HEK293 (cell line): Measurements from ENCODE around the gene INO80.
A peak's percentile ranks its signal among the peaks of the same experiment; 100 is the strongest.

Source experiments
- CTCF ChIP-seq: fragments of 450-650 bp; formaldehyde crosslinking; IDR thresholded peaks from 2 replicates; pipeline ENCODE4 v1.5.1; 2016; ENCODE audit warnings: missing biosample characterization, missing genetic modification characterization
- ELK4 ChIP-seq: IDR thresholded peaks from 2 replicates; pipeline ENCODE4 v1.6.1; 2011; ENCODE audit warnings: mild to moderate bottlenecking, low read depth, low read length, borderline replicate concordance
- GLIS1 ChIP-seq: fragments of 450-650 bp; formaldehyde crosslinking; IDR thresholded peaks from 2 replicates; pipeline ENCODE4 v1.5.1; 2016; ENCODE audit warnings: missing biosample characterization, missing genetic modification characterization
- IKZF3 ChIP-seq: fragments of 450-650 bp; IDR thresholded peaks from 2 replicates; pipeline ENCODE4 v1.5.0; 2018; ENCODE audit warnings: missing biosample characterization, mild to moderate bottlenecking, missing genetic modification characterization, moderate library complexity
- KLF8 ChIP-seq: fragments of 450-650 bp; formaldehyde crosslinking; IDR thresholded peaks from 2 replicates; pipeline ENCODE4 v1.5.1; 2016; ENCODE audit warnings: missing biosample characterization, missing genetic modification characterization
- PRDM1 ChIP-seq: fragments of 450-650 bp; formaldehyde crosslinking; IDR thresholded peaks from 2 replicates; pipeline ENCODE4; 2016; ENCODE audit warnings: missing biosample characterization, missing genetic modification characterization
- PRDM4 ChIP-seq: fragments of 450-650 bp; formaldehyde crosslinking; IDR thresholded peaks from 2 replicates; pipeline ENCODE4 v1.5.1; 2017; ENCODE audit warnings: missing biosample characterization, missing genetic modification characterization
- REPIN1 ChIP-seq: fragments of 450-650 bp; formaldehyde crosslinking; IDR thresholded peaks from 2 replicates; pipeline ENCODE4 v1.5.1; 2017; ENCODE audit warnings: missing biosample characterization, missing genetic modification characterization, low read depth
- SP2 ChIP-seq: fragments of 450-650 bp; formaldehyde crosslinking; IDR thresholded peaks from 2 replicates; pipeline ENCODE4 v1.5.1; 2016; ENCODE audit warnings: missing biosample characterization, missing genetic modification characterization
- ZBTB26 ChIP-seq: fragments of 450-650 bp; formaldehyde crosslinking; optimal IDR thresholded peaks from 2 replicates; pipeline ENCODE3; 2016; ENCODE audit warnings: missing biosample characterization, mild to moderate bottlenecking, missing genetic modification characterization
- ZBTB44 ChIP-seq: fragments of 450-650 bp; IDR thresholded peaks from 2 replicates; pipeline ENCODE4 v1.5.1; 2018; ENCODE audit warnings: missing biosample characterization, mild to moderate bottlenecking, missing genetic modification characterization
- ZFHX2 ChIP-seq: fragments of 450-650 bp; formaldehyde crosslinking; conservative IDR thresholded peaks from 2 replicates; pipeline ENCODE4 v1.5.1; 2016; ENCODE audit warnings: missing biosample characterization, missing genetic modification characterization
- ZNF114 ChIP-seq: fragments of 450-650 bp; formaldehyde crosslinking; IDR thresholded peaks from 2 replicates; pipeline ENCODE4 v1.5.0; 2017; ENCODE audit warnings: missing biosample characterization, missing genetic modification characterization
- ZNF133 ChIP-seq: fragments of 450-650 bp; formaldehyde crosslinking; IDR thresholded peaks from 2 replicates; pipeline ENCODE4 v1.5.1; 2016; ENCODE audit warnings: missing biosample characterization, missing genetic modification characterization
- ZNF239 ChIP-seq: fragments of 450-650 bp; formaldehyde crosslinking; IDR thresholded peaks from 2 replicates; pipeline ENCODE4 v1.5.1; 2016; ENCODE audit warnings: missing biosample characterization, missing genetic modification characterization
- ZNF26 ChIP-seq: fragments of 450-650 bp; formaldehyde crosslinking; IDR thresholded peaks from 2 replicates; pipeline ENCODE4 v1.5.1; 2016; ENCODE audit warnings: missing biosample characterization, missing genetic modification characterization
- ZNF350 ChIP-seq: fragments of 450-650 bp; formaldehyde crosslinking; IDR thresholded peaks from 2 replicates; pipeline ENCODE4 v1.5.0; 2017; ENCODE audit warnings: missing biosample characterization, mild to moderate bottlenecking, missing genetic modification characterization
- ZNF449 ChIP-seq: fragments of 450-650 bp; formaldehyde crosslinking; IDR thresholded peaks from 2 replicates; pipeline ENCODE4 v1.5.1; 2017; ENCODE audit warnings: missing biosample characterization, mild to moderate bottlenecking, missing genetic modification characterization, moderate library complexity
- ZNF580 ChIP-seq: fragments of 450-650 bp; formaldehyde crosslinking; IDR thresholded peaks from 2 replicates; pipeline ENCODE4 v1.5.1; 2016; ENCODE audit warnings: missing biosample characterization, missing genetic modification characterization
- ZNF596 ChIP-seq: fragments of 450-650 bp; IDR thresholded peaks from 2 replicates; pipeline ENCODE4 v1.5.0; 2018; ENCODE audit warnings: missing biosample characterization, mild to moderate bottlenecking, missing genetic modification characterization, moderate library complexity
- ZNF76 ChIP-seq: fragments of 450-650 bp; formaldehyde crosslinking; IDR thresholded peaks from 2 replicates; pipeline ENCODE4; 2016; ENCODE audit warnings: low read depth, missing biosample characterization, missing genetic modification characterization, borderline replicate concordance

Gene INO80

GRCh38 chr15:40930430-40931299 is 185.4 kb downstream of the INO80 start (continued):
- TF ChIP-seq ZNF26 (tag by site-specific recombination) (no peak), PRDM1 (tag by site-specific recombination) (no peak), ZNF239 (tag by site-specific recombination) (peak; percentile 44; the same call in 1 of the 2 replicates), REPIN1 (tag by site-specific recombination) (0 out of 2 replicates have a peak, but pooled peaks have one; percentile 38), ZBTB44 (no peak), ZNF114 (tag by site-specific recombination) (no peak), ZBTB26 (tag by site-specific recombination) (peak; percentile 44), GLIS1 (tag by site-specific recombination) (peak; percentile 73), PRDM4 (tag by site-specific recombination) (no peak), SP2 (peak; percentile 29; the same call in 1 of the 2 replicates), ZNF76 (tag by site-specific recombination) (peak; percentile 72; the same call in 1 of the 2 replicates), ZNF596 (tag by site-specific recombination) (no peak), IKZF3 (tag by site-specific recombination) (no peak), CTCF (tag by site-specific recombination) (peak; percentile 95), KLF8 (tag by site-specific recombination) (peak; percentile 82), ZNF350 (tag by site-specific recombination) (no peak), ZNF133 (no peak), ZFHX2 (tag by site-specific recombination) (peak; percentile 77), ELK4 (no peak), ZNF449 (tag by site-specific recombination) (peak; percentile 54; the same call in 1 of the 2 replicates), ZNF580 (tag by site-specific recombination) (no peak)
